HG02623 (cell line): ENCODE data around the gene HHLA2.
"Not testable (repeated sequence)": the region's sequence is repeated elsewhere in the genome, so short reads cannot be mapped to it uniquely, and the experiment has no call there.

ENCODE experiments used
- ATAC-seq: cut with Tn5 transposase; IDR thresholded peaks from one replicate; pipeline ENCODE4 v1.9.1; 2021; ENCODE audit warnings: moderate library complexity; ENCODE audit not compliant: unreplicated experiment

Gene HHLA2

GRCh38 chr3:108296239-108296638 lies at the start of gene HHLA2:
HHLA2 (plus strand) TSS chr3:108296548; CDS start chr3:108351814, 55,266 bp downstream.
- peak; percentile 32 for ATAC-seq

- no peak for ATAC-seq
Measured at GRCh38 chr3:108250626-108251025, 45.7 kb upstream of the HHLA2 start.

GRCh38 chr3:108251265-108251664 lies 45.1 kb upstream of the HHLA2 start:
- ATAC-seq = no peak

- no peak for ATAC-seq
Measured at GRCh38 chr3:108251844-108252243, 44.5 kb upstream of the HHLA2 start.

GRCh38 chr3:108255131-108255530 lies 41.2 kb upstream of the HHLA2 start:
- ATAC-seq = no peak

GRCh38 chr3:108264534-108265298 lies 31.6 kb upstream of the HHLA2 start:
- ATAC-seq = not testable (repeated sequence)

- ATAC-seq = not testable (repeated sequence)
Measured at GRCh38 chr3:108268235-108268634, 28.1 kb upstream of the HHLA2 start.

GRCh38 chr3:108271626-108272025 lies 24.7 kb upstream of the HHLA2 start:
- ATAC-seq = no peak

- not testable (repeated sequence) for ATAC-seq
Measured at GRCh38 chr3:108279066-108279465, 17.3 kb upstream of the HHLA2 start.

GRCh38 chr3:108280476-108280875 lies 15.9 kb upstream of the HHLA2 start:
- no peak for ATAC-seq

- ATAC-seq = no peak
Measured at GRCh38 chr3:108281670-108282069, 14.7 kb upstream of the HHLA2 start.

GRCh38 chr3:108283006-108283405 lies 13.3 kb upstream of the HHLA2 start:
- no peak for ATAC-seq

GRCh38 chr3:108283989-108284388 lies 12.4 kb upstream of the HHLA2 start:
- no peak for ATAC-seq

GRCh38 chr3:108285176-108285575 lies 11.2 kb upstream of the HHLA2 start:
- no peak for ATAC-seq

- ATAC-seq = peak; percentile 68
Measured at GRCh38 chr3:108287146-108287545, 9.2 kb upstream of the HHLA2 start.

GRCh38 chr3:108288193-108288592 lies 8.2 kb upstream of the HHLA2 start:
- not testable (repeated sequence) for ATAC-seq

- no peak for ATAC-seq
Measured at GRCh38 chr3:108289159-108289558, 7.2 kb upstream of the HHLA2 start.

GRCh38 chr3:108292450-108292849 lies 3.9 kb upstream of the HHLA2 start:
- no peak for ATAC-seq

- ATAC-seq = peak; percentile 67
Measured at GRCh38 chr3:108292905-108293328, 3.4 kb upstream of the HHLA2 start.

GRCh38 chr3:108293858-108294257 lies 2.5 kb upstream of the HHLA2 start:
- peak; percentile 50 for ATAC-seq

- no peak for ATAC-seq
Measured at GRCh38 chr3:108295421-108296175, 750 bp upstream of the HHLA2 start.

- ATAC-seq = no peak
Measured at GRCh38 chr3:108297647-108298046, 1.3 kb downstream of the HHLA2 start.
